Activated CD4-positive, alpha-beta T cell treated with anti-CD3 and anti-CD28 coated beads, Interleukin-2, Interleukin-4, amounts not matched to agents 100 ng/mL and 50 ng/mL, durations not matched to agents 16 hours and 8 hours (primary cell): ENCODE results near the gene RPS14.

Experiments
- DNase-seq: peaks from one replicate; pipeline ENCODE4 v3.0.0-alpha.2; 2020; ENCODE audit warnings: low spot score

Gene RPS14

GRCh38 chr5:150449517-150450339 lies at the start of gene RPS14:
Gene RPS14, minus strand, starts transcription at chr5:150449739. Its CDS starts 2,006 bp downstream, at chr5:150447733.
- peak; percentile 94 for DNase-seq

- no peak for DNase-seq
Observed at GRCh38 chr5:150498971-150499370, 49.4 kb upstream of the RPS14 start.

- DNase-seq: no peak
Observed at GRCh38 chr5:150498501-150498900, 49.0 kb upstream of the RPS14 start.

GRCh38 chr5:150497989-150498317 lies 48.4 kb upstream of the RPS14 start:
- DNase-seq: no peak

- no peak for DNase-seq
Observed at GRCh38 chr5:150497274-150497988, 47.9 kb upstream of the RPS14 start.

- DNase-seq: no peak
Observed at GRCh38 chr5:150496534-150496933, 47.0 kb upstream of the RPS14 start.

- no peak for DNase-seq
Observed at GRCh38 chr5:150496098-150496497, 46.6 kb upstream of the RPS14 start.

- DNase-seq: no peak
Observed at GRCh38 chr5:150492621-150493020, 43.1 kb upstream of the RPS14 start.

- DNase-seq: no peak
Observed at GRCh38 chr5:150491876-150492275, 42.3 kb upstream of the RPS14 start.

GRCh38 chr5:150490754-150491153 lies 41.2 kb upstream of the RPS14 start:
- DNase-seq: no peak

- no peak for DNase-seq
Observed at GRCh38 chr5:150490296-150490669, 40.7 kb upstream of the RPS14 start.

GRCh38 chr5:150489360-150490295 lies 40.1 kb upstream of the RPS14 start:
- no peak for DNase-seq

GRCh38 chr5:150488519-150489359 lies 39.2 kb upstream of the RPS14 start:
- no peak for DNase-seq

GRCh38 chr5:150487199-150488061 lies 37.9 kb upstream of the RPS14 start:
- DNase-seq: no peak

- no peak for DNase-seq
Observed at GRCh38 chr5:150486402-150487198, 37.1 kb upstream of the RPS14 start.

GRCh38 chr5:150485693-150486401 lies 36.3 kb upstream of the RPS14 start:
- no peak for DNase-seq

GRCh38 chr5:150484964-150485692 lies 35.6 kb upstream of the RPS14 start:
- no peak for DNase-seq

- no peak for DNase-seq
Observed at GRCh38 chr5:150481972-150482406, 32.5 kb upstream of the RPS14 start.

- no peak for DNase-seq
Observed at GRCh38 chr5:150481708-150481965, 32.1 kb upstream of the RPS14 start.
